ENCODE data around the gene MYO18B. TPM values are rescaled to one million over a fixed set of nuclear protein-coding genes. Genes with fewer than 3 reads are reported as not detected.

MYO18B gene
- 0.03 and 0.48 TPM in 2 replicates for total RNA-seq (2014; rRNA removed; shearing (Covaris generic))

- DNase-seq, result peak; percentile 62
- no peak within 1 kb of the TSS for H3K4me3 ChIP-seq (ENCODE audit: insufficient read depth, low read depth, low read length)
- H3K36me3 ChIP-seq (replicated peaks; ENCODE audit: control insufficient read depth, insufficient read depth, low read length), result no peaks in the 10 kb centered on the region
- no peaks in the 10 kb centered on the region for H3K27me3 ChIP-seq (ENCODE audit: control insufficient read depth, insufficient read depth, low read length)
These were observed at the start of gene MYO18B for GRCh38 chr22:25741692-25742626. Gene MYO18B (plus strand): TSS chr22:25742188. CDS start chr22:25761093, 18,905 bp downstream.

- no peak overlapping the region for H3K4me3 ChIP-seq (ENCODE audit: insufficient read depth, low read depth, low read length)
- no peak for DNase-seq
- H3K36me3 ChIP-seq (replicated peaks; ENCODE audit: control insufficient read depth, insufficient read depth, low read length), result no peaks in the 10 kb centered on the region; the same call in 1 of the 2 replicates
- no peaks in the 10 kb centered on the region for H3K27me3 ChIP-seq (ENCODE audit: control insufficient read depth, insufficient read depth, low read length)
These were observed 49.4 kb upstream of the MYO18B start for GRCh38 chr22:25692397-25693267.

GRCh38 chr22:25693268-25693565, 48.8 kb upstream of the MYO18B start:
- Histone ChIP-seq H3K4me3 (ENCODE audit: insufficient read depth, low read depth, low read length) (no peak overlapping the region), H3K36me3 (replicated peaks; ENCODE audit: control insufficient read depth, insufficient read depth, low read length) (no peaks in the 10 kb centered on the region; the same call in 1 of the 2 replicates), H3K27me3 (ENCODE audit: control insufficient read depth, insufficient read depth, low read length) (no peaks in the 10 kb centered on the region)
- DNase-seq, result no peak

GRCh38 chr22:25694196-25694907, 47.6 kb upstream of the MYO18B start:
- DNase-seq, result no peak
- H3K4me3 ChIP-seq (ENCODE audit: insufficient read depth, low read depth, low read length), result no peak overlapping the region
- H3K27me3 ChIP-seq (ENCODE audit: control insufficient read depth, insufficient read depth, low read length), result no peaks in the 10 kb centered on the region
- H3K36me3 ChIP-seq (replicated peaks; ENCODE audit: control insufficient read depth, insufficient read depth, low read length), result no peaks in the 10 kb centered on the region; the same call in 1 of the 2 replicates

GRCh38 chr22:25695146-25695545, 46.8 kb upstream of the MYO18B start:
- no peaks in the 10 kb centered on the region for H3K27me3 ChIP-seq (ENCODE audit: control insufficient read depth, insufficient read depth, low read length)
- no peak for DNase-seq
- H3K4me3 ChIP-seq (ENCODE audit: insufficient read depth, low read depth, low read length), result no peak overlapping the region
- peaks cover 2% of the 10 kb centered on the region; the same call in 1 of the 2 replicates for H3K36me3 ChIP-seq (replicated peaks; ENCODE audit: control insufficient read depth, insufficient read depth, low read length)

- Histone ChIP-seq H3K27me3 (ENCODE audit: control insufficient read depth, insufficient read depth, low read length) (no peaks in the 10 kb centered on the region), H3K36me3 (replicated peaks; ENCODE audit: control insufficient read depth, insufficient read depth, low read length) (peaks cover 2% of the 10 kb centered on the region; the same call in 1 of the 2 replicates), H3K4me3 (ENCODE audit: insufficient read depth, low read depth, low read length) (no peak overlapping the region)
- DNase-seq, result no peak
These were observed 45.2 kb upstream of the MYO18B start for GRCh38 chr22:25696763-25697162.

GRCh38 chr22:25697181-25697664, 44.8 kb upstream of the MYO18B start:
- no peaks in the 10 kb centered on the region for H3K27me3 ChIP-seq (ENCODE audit: control insufficient read depth, insufficient read depth, low read length)
- no peak for DNase-seq
- H3K36me3 ChIP-seq (replicated peaks; ENCODE audit: control insufficient read depth, insufficient read depth, low read length), result peaks cover 2% of the 10 kb centered on the region; the same call in 1 of the 2 replicates
- no peak overlapping the region for H3K4me3 ChIP-seq (ENCODE audit: insufficient read depth, low read depth, low read length)

GRCh38 chr22:25697978-25698377, 44.0 kb upstream of the MYO18B start:
- DNase-seq, result no peak
- H3K4me3 ChIP-seq (ENCODE audit: insufficient read depth, low read depth, low read length), result no peak overlapping the region
- H3K27me3 ChIP-seq (ENCODE audit: control insufficient read depth, insufficient read depth, low read length), result no peaks in the 10 kb centered on the region

GRCh38 chr22:25698461-25698860, 43.5 kb upstream of the MYO18B start:
- DNase-seq, result no peak
- Histone ChIP-seq H3K27me3 (ENCODE audit: control insufficient read depth, insufficient read depth, low read length) (no peaks in the 10 kb centered on the region), H3K36me3 (replicated peaks; ENCODE audit: control insufficient read depth, insufficient read depth, low read length) (peaks cover 2% of the 10 kb centered on the region; the same call in 1 of the 2 replicates), H3K4me3 (ENCODE audit: insufficient read depth, low read depth, low read length) (no peak overlapping the region)

More at GRCh38 chr22:25697978-25698377, 44.0 kb upstream of the MYO18B start:
- H3K36me3 ChIP-seq (replicated peaks; ENCODE audit: control insufficient read depth, insufficient read depth, low read length), result peaks cover 2% of the 10 kb centered on the region; the same call in 1 of the 2 replicates

- H3K27me3 ChIP-seq (ENCODE audit: control insufficient read depth, insufficient read depth, low read length), result no peaks in the 10 kb centered on the region
- no peak for DNase-seq
- no peak overlapping the region for H3K4me3 ChIP-seq (ENCODE audit: insufficient read depth, low read depth, low read length)
- H3K36me3 ChIP-seq (replicated peaks; ENCODE audit: control insufficient read depth, insufficient read depth, low read length), result peaks cover 2% of the 10 kb centered on the region; the same call in 1 of the 2 replicates
These were observed 43.0 kb upstream of the MYO18B start for GRCh38 chr22:25698978-25699377.

- Histone ChIP-seq H3K4me3 (ENCODE audit: insufficient read depth, low read depth, low read length) (no peak overlapping the region), H3K36me3 (replicated peaks; ENCODE audit: control insufficient read depth, insufficient read depth, low read length) (peaks cover 2% of the 10 kb centered on the region), H3K27me3 (ENCODE audit: control insufficient read depth, insufficient read depth, low read length) (no peaks in the 10 kb centered on the region)
- no peak for DNase-seq
These were observed 40.8 kb upstream of the MYO18B start for GRCh38 chr22:25701056-25701780.

- no peak overlapping the region for H3K4me3 ChIP-seq (ENCODE audit: insufficient read depth, low read depth, low read length)
- peaks cover 2% of the 10 kb centered on the region for H3K36me3 ChIP-seq (replicated peaks; ENCODE audit: control insufficient read depth, insufficient read depth, low read length)
- DNase-seq, result no peak
- H3K27me3 ChIP-seq (ENCODE audit: control insufficient read depth, insufficient read depth, low read length), result no peaks in the 10 kb centered on the region
These were observed 39.9 kb upstream of the MYO18B start for GRCh38 chr22:25702040-25702439.

GRCh38 chr22:25702571-25703167, 39.3 kb upstream of the MYO18B start:
- Histone ChIP-seq H3K4me3 (ENCODE audit: insufficient read depth, low read depth, low read length) (no peak overlapping the region), H3K36me3 (replicated peaks; ENCODE audit: control insufficient read depth, insufficient read depth, low read length) (peaks cover 2% of the 10 kb centered on the region), H3K27me3 (ENCODE audit: control insufficient read depth, insufficient read depth, low read length) (no peaks in the 10 kb centered on the region)
- no peak for DNase-seq
